HEK293 (cell line): ENCODE results near the gene CCDC170.
A peak's percentile ranks its signal among the peaks of the same experiment; 100 is the strongest.

ENCODE experiments used
- CTCF ChIA-PET: fragments of 350-600 bp; formaldehyde crosslinking; extraction: SDS; loops from one replicate; lab custom pipeline; 2021; ENCODE audit warnings: antibody characterized with exemption; lab: Yijun Ruan, JAX
- POLR2A ChIA-PET: fragments of 300-600 bp; formaldehyde crosslinking; extraction: SDS; loops from one replicate; lab custom pipeline; 2020; ENCODE audit warnings: antibody characterized with exemption, inconsistent platforms; lab: Yijun Ruan, JAX
- H3K27ac ChIP-seq: fragments of 200-500 bp; sonication (Bioruptor generic); 2 replicates; pipeline ENCODE4 v1.5.1; 2014; ENCODE audit warnings: low read depth, low read length, control low read depth, inconsistent platforms; ENCODE audit errors: extremely low read depth
- H3K36me3 ChIP-seq, 2 experiments: fragments of 200-500 bp in 1 of 2; sonication (Bioruptor generic) in 1 of 2; 1 replicate in 1 of 2; 2 replicates in 1 of 2; pipeline ENCODE4 v1.5.1; 2014 to 2017; ENCODE audit warnings: inconsistent platforms in 2 of 2, low read length in 2 of 2; ENCODE audit not compliant: control insufficient read depth in 2 of 2, insufficient read depth in 1 of 2
- H3K4me1 ChIP-seq: fragments of 200-500 bp; sonication (Bioruptor generic); 2 replicates; pipeline ENCODE4 v1.5.1; 2014; ENCODE audit warnings: mild to moderate bottlenecking, low read length, inconsistent platforms; ENCODE audit not compliant: control insufficient read depth, insufficient read depth
- H3K4me3 ChIP-seq: 2 replicates; pipeline ENCODE4 v1.5.1; 2011; ENCODE audit warnings: low read depth, mild to moderate bottlenecking, control low read depth, low read length, moderate library complexity
- H3K9me3 ChIP-seq: fragments of 200-500 bp; sonication (Bioruptor generic); 2 replicates; pipeline ENCODE4 v1.5.1; 2014; ENCODE audit warnings: low read depth, low read length, inconsistent platforms; ENCODE audit not compliant: control insufficient read depth, insufficient read depth
- FEZF1 ChIP-seq: fragments of 450-650 bp; formaldehyde crosslinking; IDR thresholded peaks from 2 replicates; pipeline ENCODE4 v1.5.1; 2016; ENCODE audit warnings: missing biosample characterization, missing genetic modification characterization
- KLF7 ChIP-seq: fragments of 450-650 bp; formaldehyde crosslinking; IDR thresholded peaks from 2 replicates; pipeline ENCODE4 v1.5.1; 2016; ENCODE audit warnings: missing biosample characterization, missing genetic modification characterization, borderline replicate concordance
- MEIS1 ChIP-seq: sonication (generic); formaldehyde crosslinking; IDR thresholded peaks from 2 replicates; pipeline ENCODE4 v1.8.1; 2022; ENCODE audit warnings: missing genetic modification reagents, mild to moderate bottlenecking, borderline replicate concordance
- SETDB1 ChIP-seq: IDR thresholded peaks from one replicate; pipeline ENCODE4 v1.6.1; 2017; ENCODE audit warnings: mild to moderate bottlenecking, low read length, moderate library complexity, mixed read lengths; ENCODE audit not compliant: insufficient read length
- ZNF23 ChIP-seq: fragments of 450-650 bp; formaldehyde crosslinking; IDR thresholded peaks from 2 replicates; pipeline ENCODE4 v1.5.1; 2016; ENCODE audit warnings: missing biosample characterization, missing genetic modification characterization, borderline replicate concordance
- ZNF426 ChIP-seq: fragments of 450-650 bp; formaldehyde crosslinking; IDR thresholded peaks from 2 replicates; pipeline ENCODE4 v1.5.1; 2017; ENCODE audit warnings: missing biosample characterization, missing genetic modification characterization, mild to moderate bottlenecking, inconsistent platforms, moderate library complexity
- ZNF548 ChIP-seq: fragments of 450-650 bp; formaldehyde crosslinking; IDR thresholded peaks from 2 replicates; pipeline ENCODE4 v1.5.1; 2016; ENCODE audit warnings: missing biosample characterization, missing genetic modification characterization
- ZNF555 ChIP-seq: fragments of 450-650 bp; formaldehyde crosslinking; conservative IDR thresholded peaks from 2 replicates; pipeline ENCODE4 v1.5.1; 2017; ENCODE audit warnings: missing biosample characterization, mild to moderate bottlenecking, missing genetic modification characterization, inconsistent platforms
- ZNF560 ChIP-seq: fragments of 450-650 bp; formaldehyde crosslinking; IDR thresholded peaks from 2 replicates; pipeline ENCODE4 v1.5.1; 2017; ENCODE audit warnings: missing biosample characterization, missing genetic modification characterization, borderline replicate concordance
- TF ChIP-seq, protein P1 (sequence below): fragments of 450-650 bp; formaldehyde crosslinking; IDR thresholded peaks from 2 replicates; pipeline ENCODE4 v1.5.1; 2016; ENCODE audit warnings: missing biosample characterization, missing genetic modification characterization
- TF ChIP-seq, protein P2 (sequence below): fragments of 450-650 bp; formaldehyde crosslinking; IDR thresholded peaks from 2 replicates; pipeline ENCODE4 v1.5.1; 2016; ENCODE audit warnings: missing biosample characterization, missing genetic modification characterization
- TF ChIP-seq, protein P3 (sequence below): fragments of 450-650 bp; formaldehyde crosslinking; IDR thresholded peaks from 2 replicates; pipeline ENCODE4 v1.5.1; 2016; ENCODE audit warnings: missing biosample characterization, missing genetic modification characterization, borderline replicate concordance

CCDC170 gene

DNA sequence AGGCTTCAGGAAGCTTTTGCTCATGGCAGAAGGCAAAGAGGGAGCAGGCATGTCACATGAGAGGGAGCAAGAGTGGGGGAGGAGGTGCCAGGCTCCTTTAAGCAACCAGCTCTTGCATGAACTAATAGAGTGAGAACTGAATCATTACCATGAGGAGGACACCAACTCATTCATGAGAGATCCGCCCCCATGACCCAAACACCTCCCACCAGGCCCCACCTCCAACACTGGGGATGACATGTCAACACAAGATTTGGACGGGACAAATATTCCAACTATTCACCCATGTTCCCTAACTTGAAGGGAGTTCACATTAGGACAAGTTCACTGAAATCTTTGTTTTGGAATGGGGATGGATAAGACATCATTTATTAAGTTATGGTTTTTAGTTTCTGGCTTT, 158.5 kb downstream of the CCDC170 start:
- Histone ChIP-seq H3K4me3 (no peak overlapping the region), H3K36me3 (no peaks in the 10 kb centered on the region), H3K27ac (no peak overlapping the region), H3K4me1 (no peaks in the 10 kb centered on the region), H3K9me3 (no peaks in the 10 kb centered on the region)
- ChIA-PET CTCF (interaction anchor here (0.6 to 1.3 kb wide), 2 partner anchors 113 to 557 kb away, joined by 3 to 5 read pairs; no protein-coding TSS in a partner anchor), POLR2A (no interaction called here)
- no peak for TF ChIP-seq FEZF1 (tag by site-specific recombination)
- no peak for TF ChIP-seq ZNF555
- TF ChIP-seq ZNF560 (tag by site-specific recombination), result no peak
- TF ChIP-seq, protein P1, sequence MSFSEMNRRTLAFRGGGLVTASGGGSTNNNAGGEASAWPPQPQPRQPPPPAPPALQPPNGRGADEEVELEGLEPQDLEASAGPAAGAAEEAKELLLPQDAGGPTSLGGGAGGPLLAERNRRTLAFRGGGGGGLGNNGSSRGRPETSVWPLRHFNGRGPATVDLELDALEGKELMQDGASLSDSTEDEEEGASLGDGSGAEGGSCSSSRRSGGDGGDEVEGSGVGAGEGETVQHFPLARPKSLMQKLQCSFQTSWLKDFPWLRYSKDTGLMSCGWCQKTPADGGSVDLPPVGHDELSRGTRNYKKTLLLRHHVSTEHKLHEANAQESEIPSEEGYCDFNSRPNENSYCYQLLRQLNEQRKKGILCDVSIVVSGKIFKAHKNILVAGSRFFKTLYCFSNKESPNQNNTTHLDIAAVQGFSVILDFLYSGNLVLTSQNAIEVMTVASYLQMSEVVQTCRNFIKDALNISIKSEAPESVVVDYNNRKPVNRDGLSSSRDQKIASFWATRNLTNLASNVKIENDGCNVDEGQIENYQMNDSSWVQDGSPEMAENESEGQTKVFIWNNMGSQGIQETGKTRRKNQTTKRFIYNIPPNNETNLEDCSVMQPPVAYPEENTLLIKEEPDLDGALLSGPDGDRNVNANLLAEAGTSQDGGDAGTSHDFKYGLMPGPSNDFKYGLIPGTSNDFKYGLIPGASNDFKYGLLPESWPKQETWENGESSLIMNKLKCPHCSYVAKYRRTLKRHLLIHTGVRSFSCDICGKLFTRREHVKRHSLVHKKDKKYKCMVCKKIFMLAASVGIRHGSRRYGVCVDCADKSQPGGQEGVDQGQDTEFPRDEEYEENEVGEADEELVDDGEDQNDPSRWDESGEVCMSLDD, result no peak
- TF ChIP-seq, protein P2, sequence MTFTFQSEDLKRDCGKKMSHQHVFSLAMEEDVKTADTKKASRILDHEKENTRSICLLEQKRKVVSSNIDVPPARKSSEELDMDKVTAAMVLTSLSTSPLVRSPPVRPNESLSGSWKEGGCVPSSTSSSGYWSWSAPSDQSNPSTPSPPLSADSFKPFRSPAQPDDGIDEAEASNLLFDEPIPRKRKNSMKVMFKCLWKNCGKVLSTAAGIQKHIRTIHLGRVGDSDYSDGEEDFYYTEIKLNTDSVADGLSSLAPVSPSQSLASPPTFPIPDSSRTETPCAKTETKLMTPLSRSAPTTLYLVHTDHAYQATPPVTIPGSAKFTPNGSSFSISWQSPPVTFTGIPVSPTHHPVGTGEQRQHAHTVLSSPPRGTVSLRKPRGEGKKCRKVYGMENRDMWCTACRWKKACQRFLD (tag by site-specific recombination), result no peak
- TF ChIP-seq ZNF548, result no peak
- no peak for TF ChIP-seq ZNF426
- TF ChIP-seq, protein P3, sequence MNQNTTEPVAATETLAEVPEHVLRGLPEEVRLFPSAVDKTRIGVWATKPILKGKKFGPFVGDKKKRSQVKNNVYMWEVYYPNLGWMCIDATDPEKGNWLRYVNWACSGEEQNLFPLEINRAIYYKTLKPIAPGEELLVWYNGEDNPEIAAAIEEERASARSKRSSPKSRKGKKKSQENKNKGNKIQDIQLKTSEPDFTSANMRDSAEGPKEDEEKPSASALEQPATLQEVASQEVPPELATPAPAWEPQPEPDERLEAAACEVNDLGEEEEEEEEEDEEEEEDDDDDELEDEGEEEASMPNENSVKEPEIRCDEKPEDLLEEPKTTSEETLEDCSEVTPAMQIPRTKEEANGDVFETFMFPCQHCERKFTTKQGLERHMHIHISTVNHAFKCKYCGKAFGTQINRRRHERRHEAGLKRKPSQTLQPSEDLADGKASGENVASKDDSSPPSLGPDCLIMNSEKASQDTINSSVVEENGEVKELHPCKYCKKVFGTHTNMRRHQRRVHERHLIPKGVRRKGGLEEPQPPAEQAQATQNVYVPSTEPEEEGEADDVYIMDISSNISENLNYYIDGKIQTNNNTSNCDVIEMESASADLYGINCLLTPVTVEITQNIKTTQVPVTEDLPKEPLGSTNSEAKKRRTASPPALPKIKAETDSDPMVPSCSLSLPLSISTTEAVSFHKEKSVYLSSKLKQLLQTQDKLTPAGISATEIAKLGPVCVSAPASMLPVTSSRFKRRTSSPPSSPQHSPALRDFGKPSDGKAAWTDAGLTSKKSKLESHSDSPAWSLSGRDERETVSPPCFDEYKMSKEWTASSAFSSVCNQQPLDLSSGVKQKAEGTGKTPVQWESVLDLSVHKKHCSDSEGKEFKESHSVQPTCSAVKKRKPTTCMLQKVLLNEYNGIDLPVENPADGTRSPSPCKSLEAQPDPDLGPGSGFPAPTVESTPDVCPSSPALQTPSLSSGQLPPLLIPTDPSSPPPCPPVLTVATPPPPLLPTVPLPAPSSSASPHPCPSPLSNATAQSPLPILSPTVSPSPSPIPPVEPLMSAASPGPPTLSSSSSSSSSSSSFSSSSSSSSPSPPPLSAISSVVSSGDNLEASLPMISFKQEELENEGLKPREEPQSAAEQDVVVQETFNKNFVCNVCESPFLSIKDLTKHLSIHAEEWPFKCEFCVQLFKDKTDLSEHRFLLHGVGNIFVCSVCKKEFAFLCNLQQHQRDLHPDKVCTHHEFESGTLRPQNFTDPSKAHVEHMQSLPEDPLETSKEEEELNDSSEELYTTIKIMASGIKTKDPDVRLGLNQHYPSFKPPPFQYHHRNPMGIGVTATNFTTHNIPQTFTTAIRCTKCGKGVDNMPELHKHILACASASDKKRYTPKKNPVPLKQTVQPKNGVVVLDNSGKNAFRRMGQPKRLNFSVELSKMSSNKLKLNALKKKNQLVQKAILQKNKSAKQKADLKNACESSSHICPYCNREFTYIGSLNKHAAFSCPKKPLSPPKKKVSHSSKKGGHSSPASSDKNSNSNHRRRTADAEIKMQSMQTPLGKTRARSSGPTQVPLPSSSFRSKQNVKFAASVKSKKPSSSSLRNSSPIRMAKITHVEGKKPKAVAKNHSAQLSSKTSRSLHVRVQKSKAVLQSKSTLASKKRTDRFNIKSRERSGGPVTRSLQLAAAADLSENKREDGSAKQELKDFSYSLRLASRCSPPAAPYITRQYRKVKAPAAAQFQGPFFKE (tag by site-specific recombination), result no peak
- TF ChIP-seq MEIS1 (CRISPR knock-in tag), result no peak
- no peak for TF ChIP-seq ZNF23 (tag by site-specific recombination)

DNA sequence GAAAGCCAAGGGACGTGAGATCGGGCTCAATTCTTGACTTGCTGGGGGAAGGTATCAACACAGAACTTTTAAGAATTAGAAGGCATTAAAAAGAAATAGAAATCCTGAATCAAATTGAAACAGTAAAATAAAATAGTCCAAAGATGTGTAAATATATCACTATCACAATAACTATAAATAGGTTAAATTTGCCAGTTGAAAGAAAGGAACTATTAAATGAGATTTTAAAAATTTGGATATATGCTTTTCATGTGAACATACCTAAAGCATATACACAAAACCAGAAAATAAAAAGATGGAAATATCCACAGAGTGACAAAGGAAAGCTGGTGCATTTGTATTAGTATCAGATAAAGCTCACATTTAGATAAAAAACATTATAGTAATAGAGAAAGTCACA, 161.3 kb downstream of the CCDC170 start:
- no peak overlapping the region for H3K4me3 ChIP-seq
- H3K9me3 ChIP-seq, result no peaks in the 10 kb centered on the region
- no peak for TF ChIP-seq KLF7 (tag by site-specific recombination)
- TF ChIP-seq SETDB1, result peak; percentile 93
- no peaks in the 10 kb centered on the region for H3K36me3 ChIP-seq
- no peaks in the 10 kb centered on the region for H3K4me1 ChIP-seq
- CTCF ChIA-PET, result interaction anchor here (0.9 to 1.7 kb wide), 4 partner anchors 8 to 303 kb away, joined by 3 to 5 read pairs (median 4); no protein-coding TSS in a partner anchor
- POLR2A ChIA-PET, result no interaction called here
- H3K27ac ChIP-seq, result no peak overlapping the region
